ENCODE results near the gene ZNF655. TPM values are rescaled to one million over a fixed set of nuclear protein-coding genes. Genes with fewer than 3 reads are reported as not detected.
A peak's percentile ranks its signal among the peaks of the same experiment; 100 is the strongest.

Gene ZNF655, protein sequence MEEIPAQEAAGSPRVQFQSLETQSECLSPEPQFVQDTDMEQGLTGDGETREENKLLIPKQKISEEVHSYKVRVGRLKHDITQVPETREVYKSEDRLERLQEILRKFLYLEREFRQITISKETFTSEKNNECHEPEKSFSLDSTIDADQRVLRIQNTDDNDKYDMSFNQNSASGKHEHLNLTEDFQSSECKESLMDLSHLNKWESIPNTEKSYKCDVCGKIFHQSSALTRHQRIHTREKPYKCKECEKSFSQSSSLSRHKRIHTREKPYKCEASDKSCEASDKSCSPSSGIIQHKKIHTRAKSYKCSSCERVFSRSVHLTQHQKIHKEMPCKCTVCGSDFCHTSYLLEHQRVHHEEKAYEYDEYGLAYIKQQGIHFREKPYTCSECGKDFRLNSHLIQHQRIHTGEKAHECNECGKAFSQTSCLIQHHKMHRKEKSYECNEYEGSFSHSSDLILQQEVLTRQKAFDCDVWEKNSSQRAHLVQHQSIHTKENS
- 61.8 TPM for polyA plus RNA-seq (2013)

DNA sequence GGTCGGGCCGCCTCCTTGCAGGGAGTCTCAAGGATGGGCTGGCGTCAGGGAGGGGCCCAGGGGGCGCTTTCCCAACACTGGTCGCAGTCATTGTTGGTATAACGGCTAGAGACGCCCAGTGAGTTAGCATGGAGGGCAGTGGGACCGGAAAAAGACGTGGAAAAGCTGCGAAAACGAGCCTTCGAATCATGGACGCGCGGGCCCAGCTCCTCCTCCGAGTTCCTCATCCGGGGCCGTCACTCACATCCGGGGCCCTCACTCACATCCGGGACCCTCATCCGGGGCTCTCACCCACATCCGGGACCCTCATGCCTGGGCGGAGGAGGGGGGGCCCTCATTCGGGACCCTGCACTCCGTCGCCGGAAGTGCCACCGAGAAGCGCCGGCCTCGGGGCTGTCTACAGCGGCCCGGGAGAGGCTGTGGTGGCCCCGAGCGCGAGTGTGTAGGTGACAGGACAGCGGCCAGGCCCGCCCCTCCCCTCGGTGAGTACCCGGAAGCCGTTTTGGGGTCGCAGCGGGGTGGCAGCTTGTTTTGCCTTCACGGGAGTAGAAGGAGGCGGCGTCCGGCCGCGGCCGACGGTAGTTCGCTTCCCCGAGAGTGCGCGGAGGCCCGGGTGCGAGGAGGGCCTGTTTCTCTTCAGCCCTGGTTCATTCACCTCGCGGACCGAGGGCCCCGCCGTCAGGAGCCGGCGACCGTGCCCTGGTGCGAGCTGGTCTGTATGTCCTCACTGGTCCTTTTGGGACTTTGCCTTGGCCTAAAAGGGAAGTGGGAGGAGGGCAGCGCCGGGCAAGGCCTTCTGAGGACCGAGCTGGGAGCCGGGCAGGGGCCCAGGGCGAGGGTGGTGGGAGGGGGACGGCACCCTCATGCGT, at the start of gene ZNF655:
Gene ZNF655, plus strand, starts transcription at position 337 of the 869 bp plus-strand sequence. CDS start 1,918 bp downstream, outside the sequence.
- Histone ChIP-seq H3K4me3 (ENCODE audit: control insufficient read depth in 1 of 7, extremely low read depth in 1 of 7, insufficient read depth in 4 of 7, low read depth in 2 of 7, low read length in 6 of 7) (peak within 1 kb of the TSS; percentile 81 to 95 (median 92)), H3K4me1 (ENCODE audit: control extremely low read depth in 1 of 4, control insufficient read depth in 4 of 4, insufficient read depth in 4 of 4, low read length in 3 of 4) (peaks cover 3 to 20% (median 12%) of the 10 kb centered on the region in 4 experiments), H3K9me3 (ENCODE audit: control extremely low read depth in 1 of 5, control insufficient read depth in 4 of 5, insufficient read depth in 2 of 5, low read depth in 1 of 5, low read length in 4 of 5) (no peaks in the 10 kb centered on the region), H3K36me3 (ENCODE audit: control insufficient read depth in 4 of 4, insufficient read depth in 4 of 4, low read length in 3 of 4) (peaks cover 11 to 50% (median 32%) of the 10 kb centered on the region in 4 experiments), H3K27me3 (replicated peaks in 2 of 5; ENCODE audit: control insufficient read depth in 4 of 5, insufficient read depth in 5 of 5, low read length in 4 of 5) (no peaks in the 10 kb centered on the region), H3K27ac (ENCODE audit: insufficient read depth in 1 of 2, low read depth in 1 of 2, low read length in 2 of 2, poor library complexity in 1 of 2, severe bottlenecking in 2 of 2) (peak within 1 kb of the TSS; percentile 86 to 96)
- POLR2A ChIA-PET = interaction anchor here (1.1 to 1.8 kb wide), 5 partner anchors 14 to 463 kb away, joined by 3 to 7 read pairs (median 5); partner anchors contain the start of genes ZKSCAN5 and ZNF394
- CTCF ChIA-PET = interaction anchor here (1.0 to 2.2 kb wide), 5 partner anchors 13 to 31 kb away, joined by 3 to 6 read pairs (median 4); no protein-coding TSS in a partner anchor
- peak; percentile 76 to 84 (median 78) for DNase-seq
- 0% methylated on average over 61 of the region's 73 CpGs for WGBS (ENCODE audit: insufficient coverage)

DNA sequence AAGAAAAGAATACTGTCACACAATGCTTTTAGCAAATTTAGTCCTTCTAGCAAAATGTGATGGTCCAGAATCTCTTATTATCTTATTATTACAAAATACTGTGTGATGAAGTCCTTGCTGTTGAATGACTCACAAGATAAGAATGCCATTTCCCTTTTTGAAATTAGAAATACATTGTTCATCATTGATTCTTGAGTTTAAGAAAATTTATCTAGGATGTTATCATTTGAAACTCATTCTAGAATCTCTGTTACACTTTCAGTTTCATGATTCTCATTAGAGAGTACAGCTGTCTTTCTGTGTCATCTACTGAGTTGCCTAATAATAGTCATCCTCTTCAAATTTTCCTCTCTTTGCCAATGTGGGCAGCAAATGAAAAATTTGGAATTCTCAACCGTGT, 44.4 kb upstream of the ZNF655 start:
- no peak for DNase-seq
- POLR2A ChIA-PET = no interaction called here

DNA sequence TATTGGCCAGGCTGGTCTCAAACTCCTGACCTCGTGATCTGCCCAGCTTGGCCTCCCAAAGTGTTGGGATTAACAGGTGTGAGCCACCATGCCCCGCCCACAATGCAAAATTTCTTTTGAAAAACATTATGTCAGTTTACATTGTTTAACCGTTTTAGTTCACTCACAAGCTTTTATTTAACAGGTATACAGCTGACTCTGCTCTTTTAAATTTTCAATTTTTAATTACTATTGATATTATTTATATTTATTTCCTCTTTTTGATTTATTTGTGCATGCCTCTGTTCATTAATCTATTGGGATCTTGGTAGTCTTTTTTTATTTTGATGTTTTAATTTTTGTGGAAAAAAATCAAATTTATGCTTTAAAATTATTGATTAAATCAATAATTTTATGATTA, 37.0 kb upstream of the ZNF655 start:
- H3K4me3 ChIP-seq (ENCODE audit: control insufficient read depth in 1 of 7, extremely low read depth in 1 of 7, insufficient read depth in 4 of 7, low read depth in 2 of 7, low read length in 6 of 7) = no peak overlapping the region
- H3K4me1 ChIP-seq (ENCODE audit: control extremely low read depth in 1 of 4, control insufficient read depth in 4 of 4, insufficient read depth in 4 of 4, low read length in 3 of 4) = no peaks in the 10 kb centered on the region
- peaks cover 6 to 31% (median 24%) of the 10 kb centered on the region in 4 experiments for H3K36me3 ChIP-seq (ENCODE audit: control insufficient read depth in 4 of 4, insufficient read depth in 4 of 4, low read length in 3 of 4)
- H3K27ac ChIP-seq (ENCODE audit: insufficient read depth in 1 of 2, low read depth in 1 of 2, low read length in 2 of 2, poor library complexity in 1 of 2, severe bottlenecking in 2 of 2) = no peak overlapping the region
- 100% methylated on average over 2 of the region's 3 CpGs for WGBS (ENCODE audit: insufficient coverage)
- no peak for DNase-seq
- CTCF ChIA-PET = no interaction called here
- H3K27me3 ChIP-seq (replicated peaks in 2 of 5; ENCODE audit: control insufficient read depth in 4 of 5, insufficient read depth in 5 of 5, low read length in 4 of 5) = no peaks in the 10 kb centered on the region
- H3K9me3 ChIP-seq (ENCODE audit: control extremely low read depth in 1 of 5, control insufficient read depth in 4 of 5, insufficient read depth in 2 of 5, low read depth in 1 of 5, low read length in 4 of 5) = no peaks in the 10 kb centered on the region
- POLR2A ChIA-PET = no interaction called here

More for the DNA sequence above, 44.4 kb upstream of the ZNF655 start:
- H3K27me3 ChIP-seq (replicated peaks in 2 of 5; ENCODE audit: control insufficient read depth in 4 of 5, insufficient read depth in 5 of 5, low read length in 4 of 5) = no peaks in the 10 kb centered on the region
- WGBS (ENCODE audit: insufficient coverage) = 100% methylated on average over 1 of the region's 1 CpG
- CTCF ChIA-PET = interaction anchor here (1.2 to 2.6 kb wide), 3 partner anchors 9 to 38 kb away, joined by 3 to 9 read pairs (median 4); partner anchors contain the start of gene ZKSCAN5
- no peaks in the 10 kb centered on the region for H3K4me1 ChIP-seq (ENCODE audit: control extremely low read depth in 1 of 4, control insufficient read depth in 4 of 4, insufficient read depth in 4 of 4, low read length in 3 of 4)
- H3K27ac ChIP-seq (ENCODE audit: insufficient read depth in 1 of 2, low read depth in 1 of 2, low read length in 2 of 2, poor library complexity in 1 of 2, severe bottlenecking in 2 of 2) = no peak overlapping the region
- no peaks in the 10 kb centered on the region for H3K9me3 ChIP-seq (ENCODE audit: control extremely low read depth in 1 of 5, control insufficient read depth in 4 of 5, insufficient read depth in 2 of 5, low read depth in 1 of 5, low read length in 4 of 5)
- H3K36me3 ChIP-seq (ENCODE audit: control insufficient read depth in 4 of 4, insufficient read depth in 4 of 4, low read length in 3 of 4) = peaks cover 7 to 48% (median 18%) of the 10 kb centered on the region in 4 experiments
- H3K4me3 ChIP-seq (ENCODE audit: control insufficient read depth in 1 of 7, extremely low read depth in 1 of 7, insufficient read depth in 4 of 7, low read depth in 2 of 7, low read length in 6 of 7) = no peak overlapping the region

DNA sequence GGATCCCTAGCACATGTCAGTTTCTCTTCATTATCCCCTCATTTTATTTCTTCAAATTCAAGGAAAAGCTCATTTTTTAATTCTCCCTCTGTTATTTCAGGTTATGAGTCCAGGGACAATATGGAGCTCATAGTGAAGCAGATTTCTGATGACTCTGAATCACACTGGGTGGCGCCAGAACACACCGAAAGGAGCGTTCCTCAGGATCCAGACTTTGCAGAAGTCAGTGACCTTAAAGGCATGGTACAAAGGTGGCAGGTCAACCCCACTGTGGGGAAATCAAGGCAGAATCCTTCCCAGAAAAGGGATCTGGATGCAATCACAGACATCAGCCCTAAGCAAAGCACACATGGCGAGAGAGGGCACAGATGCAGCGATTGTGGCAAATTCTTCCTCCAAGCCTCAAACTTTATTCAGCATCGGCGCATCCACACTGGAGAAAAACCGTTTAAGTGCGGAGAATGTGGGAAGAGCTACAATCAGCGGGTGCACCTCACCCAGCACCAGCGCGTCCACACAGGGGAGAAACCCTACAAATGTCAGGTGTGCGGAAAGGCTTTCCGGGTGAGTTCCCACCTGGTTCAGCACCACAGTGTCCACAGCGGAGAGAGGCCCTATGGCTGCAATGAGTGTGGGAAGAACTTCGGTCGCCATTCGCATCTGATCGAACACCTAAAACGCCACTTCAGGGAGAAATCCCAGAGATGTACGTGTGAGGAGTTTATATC, 32.6 kb upstream of the ZNF655 start:
- DNase-seq = peak; percentile 38 to 54 (median 48)
- H3K27ac ChIP-seq (ENCODE audit: insufficient read depth in 1 of 2, low read depth in 1 of 2, low read length in 2 of 2, poor library complexity in 1 of 2, severe bottlenecking in 2 of 2) = no peak overlapping the region
- no peaks in the 10 kb centered on the region for H3K27me3 ChIP-seq (replicated peaks in 2 of 5; ENCODE audit: control insufficient read depth in 4 of 5, insufficient read depth in 5 of 5, low read length in 4 of 5)
- ChIA-PET CTCF (interaction anchor here (0.6 to 4.2 kb wide), 16 partner anchors 9 to 485 kb away, joined by 3 to 18 read pairs (median 5); no protein-coding TSS in a partner anchor), POLR2A (no interaction called here)
- H3K9me3 ChIP-seq (ENCODE audit: control extremely low read depth in 1 of 5, control insufficient read depth in 4 of 5, insufficient read depth in 2 of 5, low read depth in 1 of 5, low read length in 4 of 5) = peaks cover 3 to 24% (median 12%) of the 10 kb centered on the region in 5 experiments
- H3K4me1 ChIP-seq (ENCODE audit: control extremely low read depth in 1 of 4, control insufficient read depth in 4 of 4, insufficient read depth in 4 of 4, low read length in 3 of 4) = no peaks in the 10 kb centered on the region
- WGBS (ENCODE audit: insufficient coverage) = 93% methylated on average over 17 of the region's 21 CpGs
- H3K4me3 ChIP-seq (ENCODE audit: control insufficient read depth in 1 of 7, extremely low read depth in 1 of 7, insufficient read depth in 4 of 7, low read depth in 2 of 7, low read length in 6 of 7) = no peak overlapping the region
- H3K36me3 ChIP-seq (ENCODE audit: control insufficient read depth in 4 of 4, insufficient read depth in 4 of 4, low read length in 3 of 4) = peaks cover 14 to 51% (median 36%) of the 10 kb centered on the region in 4 experiments

DNA sequence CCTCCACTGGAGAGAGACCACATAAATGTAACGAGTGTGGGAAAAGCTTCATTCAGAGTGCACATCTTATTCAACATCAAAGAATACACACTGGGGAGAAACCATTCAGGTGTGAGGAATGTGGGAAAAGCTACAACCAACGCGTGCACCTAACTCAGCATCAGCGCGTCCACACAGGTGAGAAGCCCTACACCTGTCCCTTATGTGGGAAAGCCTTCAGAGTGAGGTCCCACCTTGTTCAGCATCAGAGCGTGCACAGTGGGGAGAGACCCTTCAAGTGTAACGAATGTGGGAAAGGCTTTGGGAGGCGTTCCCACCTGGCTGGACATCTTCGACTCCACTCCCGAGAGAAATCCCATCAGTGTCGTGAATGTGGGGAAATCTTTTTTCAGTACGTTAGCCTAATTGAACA, 27.1 kb upstream of the ZNF655 start:
- H3K27me3 ChIP-seq (replicated peaks in 2 of 5; ENCODE audit: control insufficient read depth in 4 of 5, insufficient read depth in 5 of 5, low read length in 4 of 5) = no peaks in the 10 kb centered on the region
- H3K27ac ChIP-seq (ENCODE audit: insufficient read depth in 1 of 2, low read depth in 1 of 2, low read length in 2 of 2, poor library complexity in 1 of 2, severe bottlenecking in 2 of 2) = no peak overlapping the region
- DNase-seq = peak in 2 of 3 donors; percentile 4 to 15
- H3K4me1 ChIP-seq (ENCODE audit: control extremely low read depth in 1 of 4, control insufficient read depth in 4 of 4, insufficient read depth in 4 of 4, low read length in 3 of 4) = no peaks in the 10 kb centered on the region
- POLR2A ChIA-PET = no interaction called here
- WGBS (ENCODE audit: insufficient coverage) = over 99% methylated on average over 11 of the region's 12 CpGs
- peaks cover 38 to 64% (median 55%) of the 10 kb centered on the region in 4 experiments for H3K36me3 ChIP-seq (ENCODE audit: control insufficient read depth in 4 of 4, insufficient read depth in 4 of 4, low read length in 3 of 4)
- CTCF ChIA-PET = no interaction called here
- peaks cover 20 to 71% (median 52%) of the 10 kb centered on the region in 5 experiments for H3K9me3 ChIP-seq (ENCODE audit: control extremely low read depth in 1 of 5, control insufficient read depth in 4 of 5, insufficient read depth in 2 of 5, low read depth in 1 of 5, low read length in 4 of 5)
- no peak overlapping the region for H3K4me3 ChIP-seq (ENCODE audit: control insufficient read depth in 1 of 7, extremely low read depth in 1 of 7, insufficient read depth in 4 of 7, low read depth in 2 of 7, low read length in 6 of 7)

DNA sequence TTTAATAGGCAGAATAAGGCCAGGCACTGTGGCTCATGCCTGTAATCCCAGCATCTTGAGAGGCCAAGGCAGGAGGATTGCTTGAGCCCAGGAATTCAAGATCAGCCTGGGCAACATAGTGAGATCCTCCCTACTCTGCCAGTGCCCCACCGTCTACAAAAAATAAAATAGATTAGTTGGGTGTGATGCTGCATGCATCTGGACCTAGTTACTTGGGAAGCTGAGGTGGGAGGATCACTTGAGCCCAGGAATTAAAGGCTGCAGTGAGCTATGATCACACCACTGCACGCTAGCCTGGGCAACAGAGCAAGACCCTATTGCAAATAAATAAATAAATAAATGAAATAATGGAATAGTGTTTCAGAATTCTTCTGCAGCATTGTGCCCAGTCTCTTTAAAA, 22.8 kb upstream of the ZNF655 start:
- Histone ChIP-seq H3K27me3 (replicated peaks in 2 of 5; ENCODE audit: control insufficient read depth in 4 of 5, insufficient read depth in 5 of 5, low read length in 4 of 5) (no peaks in the 10 kb centered on the region), H3K4me3 (ENCODE audit: control insufficient read depth in 1 of 7, extremely low read depth in 1 of 7, insufficient read depth in 4 of 7, low read depth in 2 of 7, low read length in 6 of 7) (no peak overlapping the region), H3K4me1 (ENCODE audit: control extremely low read depth in 1 of 4, control insufficient read depth in 4 of 4, insufficient read depth in 4 of 4, low read length in 3 of 4) (no peaks in the 10 kb centered on the region), H3K9me3 (ENCODE audit: control extremely low read depth in 1 of 5, control insufficient read depth in 4 of 5, insufficient read depth in 2 of 5, low read depth in 1 of 5, low read length in 4 of 5) (peaks cover 18 to 67% (median 51%) of the 10 kb centered on the region in 5 experiments), H3K36me3 (ENCODE audit: control insufficient read depth in 4 of 4, insufficient read depth in 4 of 4, low read length in 3 of 4) (peaks cover 29 to 33% (median 31%) of the 10 kb centered on the region in 4 experiments), H3K27ac (ENCODE audit: insufficient read depth in 1 of 2, low read depth in 1 of 2, low read length in 2 of 2, poor library complexity in 1 of 2, severe bottlenecking in 2 of 2) (no peak overlapping the region)
- DNase-seq = no peak
- POLR2A ChIA-PET = no interaction called here
- 100% methylated on average over 1 of the region's 2 CpGs for WGBS (ENCODE audit: insufficient coverage)
- CTCF ChIA-PET = interaction anchor here (3.6 kb wide), 1 partner anchor 11 kb away, joined by 18 read pairs; no protein-coding TSS in a partner anchor

Measured in common myeloid progenitor, CD34-positive (primary cell).